HepG2 (cell line): ENCODE measurements around the gene LRRC45. TPM values are rescaled to one million over a fixed set of nuclear protein-coding genes. Genes with fewer than 3 reads are reported as not detected.

Experiments
- ATAC-seq: fragments of 200-7000 bp; cut with Tn5 transposase; 3 replicates; pipeline ENCODE4 v1.9.1; 2020; ENCODE audit warnings: mild to moderate bottlenecking, moderate library complexity
- BruUV-seq: library from RNA; stranded (reverse); fragments of 400-500 nt; replicated peaks from 2 replicates; lab custom pipeline; 2021; lab: Mats Ljungman, UMichigan
- CTCF ChIA-PET: fragments of 300-600 bp; formaldehyde crosslinking; extraction: SDS; loops from one replicate; lab custom pipeline; 2021; ENCODE audit warnings: low total read pairs, inconsistent platforms, low intra/inter-chr PET ratio; lab: Yijun Ruan, JAX
- POLR2A ChIA-PET: fragments of 350-600 bp; sonication (Branson Sonifier 250); formaldehyde crosslinking; loops from one replicate; lab custom pipeline; 2020; ENCODE audit warnings: antibody characterized with exemption, inconsistent platforms; lab: Yijun Ruan, JAX
- DNase-seq: peaks from one replicate; pipeline ENCODE4 v3.0.0-alpha.2; 2015; ENCODE audit warnings: low spot score
- FAIRE-seq: peaks from 3 replicates; lab custom pipeline; 2011; peaks lifted over from hg19 to GRCh38; lab: Jason Lieb, UNC
- H2AFZ ChIP-seq: one replicate; pipeline ENCODE4 v1.6.1; 2011; ENCODE audit warnings: low read length, inconsistent platforms
- H3K27ac ChIP-seq: fragments of 300-600 bp; 3 replicates; pipeline ENCODE4 v1.8.0; 2011; ENCODE audit warnings: mixed run types, mild to moderate bottlenecking, mixed read lengths, low read length, inconsistent platforms; ENCODE audit not compliant: insufficient read depth; ENCODE audit errors: extremely low read length
- H3K27me3 ChIP-seq, 2 experiments: fragments of 200-600 bp in 1 of 2; 2 replicates in 1 of 2; 3 replicates in 1 of 2; pipeline versions ENCODE4 v1.6.0 to v1.8.0; 2011; ENCODE audit warnings: low read length in 2 of 2, mild to moderate bottlenecking in 2 of 2, moderate library complexity in 2 of 2, inconsistent platforms in 1 of 2; ENCODE audit not compliant: insufficient read depth in 2 of 2, control insufficient read depth in 1 of 2
- H3K36me3 ChIP-seq, 2 experiments: fragments of 200-600 bp in 1 of 2; replicated peaks in 1 of 2; 2 replicates in 1 of 2; 3 replicates in 1 of 2; pipeline versions ENCODE4 v1.5.1 to v1.8.0; 2011; ENCODE audit warnings: low read length in 2 of 2, inconsistent platforms in 1 of 2; ENCODE audit not compliant: insufficient read depth in 2 of 2, control insufficient read depth in 1 of 2
- H3K4me1 ChIP-seq: 2 replicates; pipeline ENCODE4 v1.5.1; 2012; ENCODE audit warnings: low read length, inconsistent platforms; ENCODE audit not compliant: insufficient read depth
- H3K4me2 ChIP-seq: 2 replicates; pipeline ENCODE4 v1.6.0; 2011; ENCODE audit warnings: low read depth, low read length, inconsistent platforms
- H3K4me3 ChIP-seq, 3 experiments: fragments of 200-600 bp in 1 of 3; sonication (generic), shearing (Covaris generic) in 1 of 3; replicated peaks in 1 of 3; 2 replicates each; pipeline ENCODE4 v1.5.1; 2011 to 2016; ENCODE audit warnings: low read length in 3 of 3, inconsistent platforms in 2 of 3, low read depth in 2 of 3, mild to moderate bottlenecking in 2 of 3, control low read depth in 1 of 3, mixed read lengths in 1 of 3; ENCODE audit not compliant: insufficient read depth in 1 of 3
- H3K79me2 ChIP-seq: one replicate; pipeline ENCODE4 v1.6.1; 2011; ENCODE audit warnings: low read length, inconsistent platforms; ENCODE audit not compliant: insufficient read depth
- H3K9ac ChIP-seq: 2 replicates; pipeline ENCODE4 v1.6.0; 2011; ENCODE audit warnings: mild to moderate bottlenecking, low read depth, low read length, inconsistent platforms; ENCODE audit not compliant: insufficient read depth
- H3K9me3 ChIP-seq: 2 replicates; pipeline ENCODE4 v1.5.1; 2012; ENCODE audit warnings: mild to moderate bottlenecking, low read length
- H4K20me1 ChIP-seq: 2 replicates; pipeline ENCODE4 v1.6.0; 2011; ENCODE audit warnings: inconsistent platforms, mild to moderate bottlenecking, low read length, moderate library complexity; ENCODE audit not compliant: insufficient read depth
- FOXA3 ChIP-seq: IDR thresholded peaks from 2 replicates; pipeline ENCODE4 v1.6.1; 2016; ENCODE audit warnings: missing genetic modification reagents, missing compliant biosample characterization
- ISX ChIP-seq: sonication (generic); formaldehyde crosslinking; conservative IDR thresholded peaks from 2 replicates; pipeline ENCODE4 v1.5.0; 2020; ENCODE audit warnings: missing genetic modification reagents
- KDM2A ChIP-seq: sonication (generic); formaldehyde crosslinking; IDR thresholded peaks from 2 replicates; pipeline ENCODE4 v1.4.0; 2020; ENCODE audit warnings: low read depth, missing genetic modification reagents, borderline replicate concordance
- KDM4B ChIP-seq: sonication (generic); formaldehyde crosslinking; IDR thresholded peaks from 2 replicates; pipeline ENCODE4 v1.4.0; 2020; ENCODE audit warnings: missing genetic modification reagents
- NCOA2 ChIP-seq: sonication (generic); formaldehyde crosslinking; IDR thresholded peaks from 2 replicates; pipeline ENCODE4 v1.8.0; 2022; ENCODE audit warnings: inconsistent platforms
- PAX8 ChIP-seq: sonication (generic); formaldehyde crosslinking; IDR thresholded peaks from 2 replicates; pipeline ENCODE4 v1.8.0; 2022; ENCODE audit warnings: mild to moderate bottlenecking, missing genetic modification reagents, borderline replicate concordance
- RFXAP ChIP-seq: sonication (generic); formaldehyde crosslinking; IDR thresholded peaks from 2 replicates; pipeline ENCODE4 v1.4.0; 2020; ENCODE audit warnings: missing genetic modification reagents, borderline replicate concordance
- SMYD3 ChIP-seq: sonication (generic); formaldehyde crosslinking; IDR thresholded peaks from 2 replicates; pipeline ENCODE4 v1.8.1; 2023; ENCODE audit warnings: mild to moderate bottlenecking, missing genetic modification reagents
- TEAD2 ChIP-seq: sonication (generic); formaldehyde crosslinking; IDR thresholded peaks from 2 replicates; pipeline ENCODE4 v1.9.0; 2021; ENCODE audit warnings: missing genetic modification reagents
- ZNF550 ChIP-seq: sonication (generic); formaldehyde crosslinking; IDR thresholded peaks from 2 replicates; pipeline ENCODE4 v1.4.0; 2020; ENCODE audit warnings: mild to moderate bottlenecking, missing genetic modification reagents, borderline replicate concordance
- ZNF616 ChIP-seq: sonication (generic); formaldehyde crosslinking; IDR thresholded peaks from 2 replicates; pipeline ENCODE4 v1.5.0; 2020; ENCODE audit warnings: low read depth, mild to moderate bottlenecking, missing genetic modification reagents
- WGBS: methylation state at CpG from one replicate; pipeline ENCODE4 v1.1.6; 2017; ENCODE audit warnings: low lambda C conversion rate; 5-methylcytosine and 5-hydroxymethylcytosine counted together
- in situ Hi-C: cut with HindIII; loops from 2 replicates; pipeline ENCODE4 v1.10.0; 2017; ENCODE audit warnings: low pct_unique_long_range_greater_than_20kb; ENCODE audit not compliant: extremely low pct_ligation_motif_present
- intact Hi-C: fragments of 100-400 bp; cut with micrococcal nuclease; formaldehyde crosslinking; loops from one replicate; pipeline ENCODE4 v1.10.0; 2022; ENCODE audit not compliant: unreplicated experiment
- polyA plus RNA-seq, 8 experiments: library from polyadenylated mRNA; depleted of rRNA in 3 of 8; stranded (reverse) in 7 of 8; unstranded in 1 of 8; fragments of >200 nt; fragmentation: Illumina TruSeq in 4 of 8; extraction: Trizol in 4 of 8; gene quantifications; 2 replicates each; pipeline versions ENCODE4 v1.2.1 to v1.2.3, GENCODE V29; 2011 to 2016; ENCODE audit warnings: low read depth in 4 of 8, missing spikeins in 1 of 8, mixed read lengths in 1 of 8; ENCODE audit not compliant: insufficient read depth in 1 of 8
- total RNA-seq, 5 experiments: library from RNA; depleted of rRNA; stranded (reverse); fragments of >200 nt; fragmentation: Illumina TruSeq; extraction: Trizol; gene quantifications; 2 replicates each; pipeline ENCODE4 v1.2.3, GENCODE V29; 2016; ENCODE audit warnings: low read depth in 1 of 5
- TF ChIP-seq, protein P1 (sequence below): sonication (generic); formaldehyde crosslinking; IDR thresholded peaks from 2 replicates; pipeline ENCODE4 v1.4.0; 2020; ENCODE audit warnings: missing genetic modification reagents
- TF ChIP-seq, protein P2 (sequence below): sonication (generic); formaldehyde crosslinking; IDR thresholded peaks from 2 replicates; pipeline ENCODE4 v1.4.0; 2020; ENCODE audit warnings: missing genetic modification reagents
- TF ChIP-seq, protein P3 (sequence below): sonication (generic); formaldehyde crosslinking; IDR thresholded peaks from 2 replicates; pipeline ENCODE4 v1.5.1; 2020; ENCODE audit warnings: mild to moderate bottlenecking, missing genetic modification reagents, borderline replicate concordance

The LRRC45 gene
- total and polyA plus RNA-seq, 2 of the 13 experiments (the other 11 are each of a cell fraction or from before 2014, with no cell fraction given): 11.6 to 48.1 TPM

DNA sequence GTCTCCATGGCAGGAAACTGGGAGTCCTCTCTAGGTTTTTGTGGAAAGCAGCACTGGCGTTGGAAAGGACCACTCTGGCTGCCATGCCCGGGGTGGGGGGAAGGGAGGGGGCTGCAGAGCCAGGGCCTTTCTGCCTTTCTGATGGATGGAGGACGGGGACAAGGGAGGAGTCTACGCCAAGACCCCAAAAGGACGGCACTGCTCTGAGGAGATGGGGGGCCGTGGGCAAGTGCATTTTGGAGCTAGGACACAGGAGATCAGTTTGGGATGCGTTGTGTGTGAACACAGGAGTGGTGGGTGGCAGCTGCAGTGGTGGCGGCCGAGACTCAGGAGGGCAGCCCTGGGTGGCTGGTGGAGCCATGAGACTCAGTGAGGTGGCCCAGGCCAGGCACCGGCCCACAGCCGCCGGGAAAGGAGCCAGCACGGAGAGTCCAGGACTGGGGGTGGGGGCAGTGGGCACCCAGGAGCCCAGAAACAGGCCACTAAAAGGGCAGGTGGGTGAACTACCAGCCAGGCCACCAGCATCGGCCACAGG, 2.5 kb upstream of the LRRC45 start (continued):
- TF ChIP-seq ZNF616 (0 out of 2 replicates have a peak, but pooled peaks have one; percentile 1), KDM4B (CRISPR knock-in tag) (no peak), NCOA2 (CRISPR knock-in tag) (no peak)
- TF ChIP-seq, protein P1, sequence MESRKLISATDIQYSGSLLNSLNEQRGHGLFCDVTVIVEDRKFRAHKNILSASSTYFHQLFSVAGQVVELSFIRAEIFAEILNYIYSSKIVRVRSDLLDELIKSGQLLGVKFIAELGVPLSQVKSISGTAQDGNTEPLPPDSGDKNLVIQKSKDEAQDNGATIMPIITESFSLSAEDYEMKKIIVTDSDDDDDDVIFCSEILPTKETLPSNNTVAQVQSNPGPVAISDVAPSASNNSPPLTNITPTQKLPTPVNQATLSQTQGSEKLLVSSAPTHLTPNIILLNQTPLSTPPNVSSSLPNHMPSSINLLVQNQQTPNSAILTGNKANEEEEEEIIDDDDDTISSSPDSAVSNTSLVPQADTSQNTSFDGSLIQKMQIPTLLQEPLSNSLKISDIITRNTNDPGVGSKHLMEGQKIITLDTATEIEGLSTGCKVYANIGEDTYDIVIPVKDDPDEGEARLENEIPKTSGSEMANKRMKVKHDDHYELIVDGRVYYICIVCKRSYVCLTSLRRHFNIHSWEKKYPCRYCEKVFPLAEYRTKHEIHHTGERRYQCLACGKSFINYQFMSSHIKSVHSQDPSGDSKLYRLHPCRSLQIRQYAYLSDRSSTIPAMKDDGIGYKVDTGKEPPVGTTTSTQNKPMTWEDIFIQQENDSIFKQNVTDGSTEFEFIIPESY (CRISPR knock-in tag): no peak

DNA sequence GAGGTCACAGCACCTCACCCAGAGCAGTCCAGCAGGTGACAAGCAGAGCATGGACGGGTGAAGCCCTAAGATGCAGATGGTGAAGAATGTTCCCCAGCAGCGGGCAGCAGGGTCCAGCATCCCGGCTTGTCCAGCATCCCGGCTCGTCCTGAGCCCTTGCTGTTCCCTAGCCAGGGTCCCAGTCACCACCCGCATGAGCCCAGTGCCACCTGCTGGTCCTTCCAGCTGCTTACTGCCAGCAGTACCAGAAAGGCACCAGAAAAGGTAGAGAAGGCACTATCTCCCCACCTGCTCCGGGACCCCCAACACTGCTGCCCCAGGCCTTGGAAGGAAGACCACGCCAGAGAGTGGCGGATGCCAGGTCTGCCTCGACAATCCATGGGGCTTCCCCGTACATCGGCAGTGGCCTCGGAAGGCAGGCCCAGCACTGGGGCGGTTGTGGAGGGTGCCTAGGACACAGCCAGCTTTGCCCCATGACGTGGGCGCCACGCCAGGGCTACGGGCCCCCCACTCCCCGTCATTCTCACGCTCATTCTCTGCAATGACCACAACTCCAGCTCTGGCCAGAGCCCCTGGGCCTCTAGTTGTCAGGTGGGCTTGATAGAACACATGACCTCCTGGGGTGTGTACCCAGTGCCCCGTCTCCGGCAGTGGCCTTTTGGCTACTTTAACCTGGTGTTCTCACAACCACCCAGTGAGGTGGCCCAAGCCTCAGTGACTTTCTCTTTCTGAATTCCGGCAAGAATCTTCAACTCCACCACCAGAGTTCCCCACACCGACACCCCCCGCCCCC, 1.8 kb upstream of the LRRC45 start:
- H3K79me2 ChIP-seq: peaks cover 41% of the 10 kb centered on the region
- H3K9ac ChIP-seq: peak overlapping the region; percentile 95
- WGBS: 3% methylated on average over 13 of the region's 25 CpGs
- ChIA-PET POLR2A (interaction anchor here (1.2 to 14.1 kb wide), 22 partner anchors 14 to 294 kb away, joined by 3 to 470 read pairs (median 9); partner anchors contain the start of genes ASPSCR1, DCXR, FASN and MAFG), CTCF (interaction anchor here (0.9 to 6.8 kb wide), 11 partner anchors 21 to 151 kb away, joined by 3 to 181 read pairs (median 5); partner anchors contain the start of genes ALYREF, ANAPC11 and NOTUM)
- H3K4me1 ChIP-seq: peaks cover 82% of the 10 kb centered on the region
- H3K27ac ChIP-seq: peak overlapping the region; percentile 78
- H3K27me3 ChIP-seq: no peaks in the 10 kb centered on the region; a peak in 1 of 5 replicates
- intact Hi-C loops (loop anchor here (1.0 to 5.0 kb wide), 5 partner anchors 21 to 154 kb away; no protein-coding TSS in a partner anchor), in situ Hi-C loops (loop anchor here (5.0 kb wide), 1 partner anchor 64 kb away; no protein-coding TSS in a partner anchor)
- peaks cover 4 to 8% of the 10 kb centered on the region in 2 experiments; a peak in 3 of 5 replicates for H3K36me3 ChIP-seq
- H3K4me2 ChIP-seq: peak overlapping the region; percentile 95
- H3K9me3 ChIP-seq: no peaks in the 10 kb centered on the region
- ATAC-seq (peak; percentile 41), DNase-seq (peak; percentile 86), FAIRE-seq (peak; percentile 93)
- H2AFZ ChIP-seq: no peak overlapping the region
- no TSS peak for BruUV-seq
- peak overlapping the region; percentile 79 to 90 (median 88) for H3K4me3 ChIP-seq
- H4K20me1 ChIP-seq: no peaks in the 10 kb centered on the region; the same call in 1 of the 2 replicates
- TF ChIP-seq FOXA3 (CRISPR knock-in tag) (no peak; the same call in 1 of the 2 replicates), ISX (no peak), ZNF550 (CRISPR knock-in tag) (no peak), PAX8 (CRISPR knock-in tag) (no peak), KDM2A (CRISPR knock-in tag) (peak; percentile 96), RFXAP (CRISPR knock-in tag) (peak; percentile 81), SMYD3 (CRISPR knock-in tag) (no peak; the same call in 1 of the 2 replicates), TEAD2 (no peak)
- TF ChIP-seq, protein P2, sequence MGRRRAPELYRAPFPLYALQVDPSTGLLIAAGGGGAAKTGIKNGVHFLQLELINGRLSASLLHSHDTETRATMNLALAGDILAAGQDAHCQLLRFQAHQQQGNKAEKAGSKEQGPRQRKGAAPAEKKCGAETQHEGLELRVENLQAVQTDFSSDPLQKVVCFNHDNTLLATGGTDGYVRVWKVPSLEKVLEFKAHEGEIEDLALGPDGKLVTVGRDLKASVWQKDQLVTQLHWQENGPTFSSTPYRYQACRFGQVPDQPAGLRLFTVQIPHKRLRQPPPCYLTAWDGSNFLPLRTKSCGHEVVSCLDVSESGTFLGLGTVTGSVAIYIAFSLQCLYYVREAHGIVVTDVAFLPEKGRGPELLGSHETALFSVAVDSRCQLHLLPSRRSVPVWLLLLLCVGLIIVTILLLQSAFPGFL (CRISPR knock-in tag): 0 out of 2 replicates have a peak, but pooled peaks have one; percentile 24
- TF ChIP-seq, protein P3, sequence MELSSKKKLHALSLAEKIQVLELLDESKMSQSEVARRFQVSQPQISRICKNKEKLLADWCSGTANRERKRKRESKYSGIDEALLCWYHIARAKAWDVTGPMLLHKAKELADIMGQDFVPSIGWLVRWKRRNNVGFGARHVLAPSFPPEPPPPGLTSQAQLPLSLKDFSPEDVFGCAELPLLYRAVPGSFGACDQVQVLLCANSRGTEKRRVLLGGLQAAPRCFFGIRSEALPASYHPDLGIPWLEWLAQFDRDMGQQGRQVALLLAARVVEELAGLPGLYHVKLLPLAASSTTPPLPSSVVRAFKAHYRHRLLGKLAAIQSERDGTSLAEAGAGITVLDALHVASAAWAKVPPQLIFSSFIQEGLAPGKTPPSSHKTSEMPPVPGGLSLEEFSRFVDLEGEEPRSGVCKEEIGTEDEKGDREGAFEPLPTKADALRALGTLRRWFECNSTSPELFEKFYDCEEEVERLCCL (CRISPR knock-in tag): peak; percentile 70; the same call in 1 of the 2 replicates
